PFSK-1 (cell line): ENCODE results near the gene IQCE.

Experiments used
- POLR2AphosphoS5 ChIP-seq: IDR thresholded peaks from 2 replicates; pipeline ENCODE4 v1.6.1; 2012; ENCODE audit warnings: low read depth, mild to moderate bottlenecking, control low read depth, low read length, moderate library complexity
- TF ChIP-seq, protein P1 (sequence below), 2 experiments: IDR thresholded peaks; 2 replicates each; pipeline versions ENCODE4 v1.6.1 to v1.8.0; 2011 to 2012; ENCODE audit warnings: low read depth in 2 of 2, low read length in 2 of 2, control low read depth in 1 of 2, inconsistent platforms in 1 of 2, mild to moderate bottlenecking in 1 of 2, moderate library complexity in 1 of 2; ENCODE audit not compliant: insufficient read depth in 1 of 2

DNA sequence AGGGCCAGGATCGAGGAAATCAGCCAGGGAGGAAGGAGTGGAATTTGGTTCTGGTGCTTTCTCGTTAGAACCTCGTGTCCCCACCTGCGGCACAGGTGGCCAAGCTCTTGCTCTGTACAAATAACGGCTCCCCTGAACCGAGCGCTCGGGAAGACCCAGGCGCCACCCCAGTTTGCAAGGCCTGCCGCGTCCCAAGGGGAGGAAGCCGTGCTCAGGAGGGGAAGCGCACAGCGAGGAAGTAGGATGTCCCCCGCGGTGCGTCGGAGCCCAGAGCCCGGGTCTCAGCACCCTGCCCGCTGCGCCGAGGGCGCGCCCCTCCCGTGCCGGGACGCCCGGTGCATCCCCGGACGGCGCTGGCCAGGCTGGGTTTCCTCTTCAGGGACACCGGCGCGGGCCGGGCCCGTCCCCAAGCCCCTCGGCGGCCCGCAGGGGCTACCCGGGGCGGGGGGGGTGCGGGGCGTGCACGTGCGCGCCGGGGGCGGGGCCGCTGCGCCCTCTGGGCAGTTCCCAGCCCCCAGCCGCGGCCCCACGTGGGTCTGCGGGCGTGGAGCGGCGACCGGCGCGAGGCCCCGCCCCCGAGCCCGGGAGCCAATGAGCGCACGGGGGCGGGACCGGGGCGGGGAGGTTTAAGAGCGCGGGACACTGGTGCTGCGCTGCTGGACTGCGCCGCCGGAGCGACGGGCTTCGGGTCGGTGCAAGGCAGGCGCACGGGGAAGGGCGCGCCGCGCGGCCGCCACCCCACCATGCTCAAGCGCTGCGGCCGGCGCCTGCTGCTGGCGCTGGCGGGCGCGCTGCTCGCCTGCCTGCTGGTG, 39.5 kb upstream of the IQCE start, which contains the start of gene LFNG:
- TF ChIP-seq POLR2AphosphoS5, result peak; percentile 93
- TF ChIP-seq, protein P1, sequence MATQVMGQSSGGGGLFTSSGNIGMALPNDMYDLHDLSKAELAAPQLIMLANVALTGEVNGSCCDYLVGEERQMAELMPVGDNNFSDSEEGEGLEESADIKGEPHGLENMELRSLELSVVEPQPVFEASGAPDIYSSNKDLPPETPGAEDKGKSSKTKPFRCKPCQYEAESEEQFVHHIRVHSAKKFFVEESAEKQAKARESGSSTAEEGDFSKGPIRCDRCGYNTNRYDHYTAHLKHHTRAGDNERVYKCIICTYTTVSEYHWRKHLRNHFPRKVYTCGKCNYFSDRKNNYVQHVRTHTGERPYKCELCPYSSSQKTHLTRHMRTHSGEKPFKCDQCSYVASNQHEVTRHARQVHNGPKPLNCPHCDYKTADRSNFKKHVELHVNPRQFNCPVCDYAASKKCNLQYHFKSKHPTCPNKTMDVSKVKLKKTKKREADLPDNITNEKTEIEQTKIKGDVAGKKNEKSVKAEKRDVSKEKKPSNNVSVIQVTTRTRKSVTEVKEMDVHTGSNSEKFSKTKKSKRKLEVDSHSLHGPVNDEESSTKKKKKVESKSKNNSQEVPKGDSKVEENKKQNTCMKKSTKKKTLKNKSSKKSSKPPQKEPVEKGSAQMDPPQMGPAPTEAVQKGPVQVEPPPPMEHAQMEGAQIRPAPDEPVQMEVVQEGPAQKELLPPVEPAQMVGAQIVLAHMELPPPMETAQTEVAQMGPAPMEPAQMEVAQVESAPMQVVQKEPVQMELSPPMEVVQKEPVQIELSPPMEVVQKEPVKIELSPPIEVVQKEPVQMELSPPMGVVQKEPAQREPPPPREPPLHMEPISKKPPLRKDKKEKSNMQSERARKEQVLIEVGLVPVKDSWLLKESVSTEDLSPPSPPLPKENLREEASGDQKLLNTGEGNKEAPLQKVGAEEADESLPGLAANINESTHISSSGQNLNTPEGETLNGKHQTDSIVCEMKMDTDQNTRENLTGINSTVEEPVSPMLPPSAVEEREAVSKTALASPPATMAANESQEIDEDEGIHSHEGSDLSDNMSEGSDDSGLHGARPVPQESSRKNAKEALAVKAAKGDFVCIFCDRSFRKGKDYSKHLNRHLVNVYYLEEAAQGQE (IDR thresholded peaks at IDR 0.05; ENCODE audit: insufficient read depth in 1 of 2, low read depth in 2 of 2, low read length in 2 of 2), result peak; percentile 58 to 68; a peak in 2 of 4 replicates
